COLO829 (cell line): ENCODE results near the gene MRPL36.
A peak's percentile ranks its signal among the peaks of the same experiment; 100 is the strongest.
"Not testable (repeated sequence)": the region's sequence is repeated elsewhere in the genome, so short reads cannot be mapped to it uniquely, and the experiment has no call there.

Experiments used
- DNase-seq: peaks from one replicate; pipeline ENCODE4 v3.0.0; 2012; ENCODE audit warnings: low spot score

The MRPL36 gene

GRCh38 chr5:1815071-1815786, 15.6 kb upstream of the MRPL36 start:
- no peak for DNase-seq

- DNase-seq: no peak
Observed at GRCh38 chr5:1814183-1815020, 14.8 kb upstream of the MRPL36 start.

GRCh38 chr5:1810581-1811101, 11.0 kb upstream of the MRPL36 start:
- DNase-seq: no peak

DNA sequence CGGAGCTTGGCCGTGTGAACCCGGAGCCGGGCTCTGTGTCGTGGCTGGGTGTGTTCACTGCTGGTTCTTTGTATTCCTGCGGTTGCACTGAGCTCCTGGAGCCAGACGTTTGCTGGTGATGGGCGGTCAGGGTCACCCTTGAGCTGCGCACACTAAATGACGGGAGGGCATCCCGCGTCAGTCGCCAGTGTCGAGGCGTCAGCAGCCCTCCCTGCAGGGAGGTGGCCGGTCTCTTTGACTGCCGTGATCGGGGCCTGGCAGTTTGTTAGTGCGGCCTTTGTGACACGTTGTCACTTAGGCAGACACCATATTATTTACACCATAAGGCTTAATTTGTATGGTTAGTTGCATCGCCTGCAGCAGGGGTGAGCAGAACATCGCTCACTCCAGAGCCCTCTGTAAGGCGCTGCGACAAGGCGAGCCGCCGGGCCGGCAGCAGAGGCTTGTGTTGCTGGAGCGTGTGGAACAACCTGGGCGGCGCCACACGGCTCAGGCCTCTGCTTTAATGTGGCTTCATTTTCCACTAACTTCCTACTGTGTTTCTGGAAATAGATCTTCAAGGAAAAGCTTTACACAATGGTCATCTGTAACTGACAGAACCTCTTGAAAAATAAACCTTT, 9.9 kb upstream of the MRPL36 start:
- no peak for DNase-seq

- DNase-seq: peak; percentile 21
Observed at GRCh38 chr5:1808439-1808838, 8.8 kb upstream of the MRPL36 start.

- DNase-seq: no peak
Observed at GRCh38 chr5:1807451-1808185, 8.0 kb upstream of the MRPL36 start.

DNA sequence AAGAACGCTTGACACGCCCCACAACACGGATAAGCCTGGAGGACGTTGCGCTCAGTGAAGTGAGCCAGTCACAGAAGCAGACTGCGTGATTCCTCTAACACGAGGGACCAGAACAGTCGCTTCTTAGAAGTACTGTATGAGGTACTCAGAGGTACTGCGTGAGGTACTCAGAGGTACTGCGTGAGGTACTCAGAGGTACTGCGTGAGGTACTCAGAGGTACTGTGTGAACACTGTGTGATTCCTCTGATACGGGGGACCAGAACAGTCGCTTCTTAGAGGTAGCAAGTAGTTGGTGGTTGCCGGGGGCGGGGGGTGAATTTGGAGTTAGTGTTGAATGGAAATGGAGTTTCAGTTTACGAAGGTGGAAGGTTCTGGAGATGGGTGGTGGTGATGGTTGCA, 7.3 kb upstream of the MRPL36 start:
- no peak for DNase-seq

DNA sequence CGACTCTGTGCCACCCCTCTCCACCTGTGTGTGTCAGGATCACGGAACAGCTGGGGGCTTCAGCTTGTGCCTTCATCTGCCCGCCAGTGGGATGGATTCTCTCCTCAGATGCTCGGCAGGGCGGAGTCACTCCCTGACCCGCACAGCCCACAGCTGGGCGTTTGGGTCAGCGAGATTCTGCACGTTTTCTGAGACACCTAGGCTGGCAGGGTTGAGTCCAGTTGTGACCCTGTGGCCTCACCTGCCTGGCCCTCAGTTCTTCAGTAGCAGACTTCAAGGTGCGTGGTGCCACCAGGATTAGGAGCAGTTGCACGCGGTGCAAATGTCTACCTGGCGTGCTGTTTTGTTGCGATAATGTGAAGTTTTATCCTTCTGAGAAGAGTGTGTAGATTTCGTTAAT, 6.6 kb upstream of the MRPL36 start:
- DNase-seq: no peak

DNA sequence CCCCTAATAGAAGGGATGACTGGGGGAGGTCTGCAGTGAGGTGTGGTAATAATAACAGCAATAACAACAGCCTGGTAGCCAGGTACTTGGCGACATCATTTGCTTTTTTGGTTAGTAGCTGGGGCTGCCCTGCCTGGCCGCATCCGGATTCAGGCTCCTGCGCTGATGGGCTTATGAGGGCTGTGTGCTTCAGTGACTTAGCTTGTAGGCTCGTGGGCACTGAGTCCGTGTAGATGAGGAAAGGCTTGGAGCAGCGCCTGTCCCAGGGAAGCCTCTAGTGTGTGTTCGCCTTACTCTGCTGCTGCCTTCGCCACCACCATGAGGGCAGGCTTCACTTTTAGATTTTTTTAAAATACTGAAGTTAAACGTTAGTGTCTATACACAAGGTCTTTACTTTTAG, 6.1 kb upstream of the MRPL36 start:
- no peak for DNase-seq

DNA sequence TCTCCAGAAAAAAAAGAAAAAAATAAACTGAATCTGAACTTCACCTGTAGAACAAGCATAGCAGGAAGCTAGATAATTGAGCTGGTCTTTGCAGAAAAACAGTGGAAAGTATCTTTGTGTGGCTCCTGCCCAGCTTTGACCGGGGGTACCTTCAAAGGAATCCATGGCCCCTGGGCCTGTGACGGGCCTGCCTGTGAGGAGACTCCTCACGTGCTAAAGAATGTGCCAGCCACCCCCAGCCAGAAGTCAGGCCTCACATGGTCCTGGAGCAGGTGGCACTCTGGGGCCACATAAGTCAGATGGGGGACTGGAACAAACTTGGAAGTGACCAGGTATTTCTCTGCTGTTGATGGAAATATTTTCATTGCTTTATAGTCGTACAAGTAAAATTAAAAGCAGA, 5.7 kb upstream of the MRPL36 start:
- no peak for DNase-seq

GRCh38 chr5:1804001-1804690, 4.5 kb upstream of the MRPL36 start:
- no peak for DNase-seq

- no peak for DNase-seq
Observed at GRCh38 chr5:1803192-1803591, 3.6 kb upstream of the MRPL36 start.

- no peak for DNase-seq
Observed at GRCh38 chr5:1801967-1802295, 2.3 kb upstream of the MRPL36 start.

- peak; percentile 46 for DNase-seq
Observed at GRCh38 chr5:1801222-1801966, 1.8 kb upstream of the MRPL36 start, which contains the start of gene NDUFS6. NDUFS6 (plus strand) TSS chr5:1801407; CDS start chr5:1801418, 11 bp downstream.

DNA sequence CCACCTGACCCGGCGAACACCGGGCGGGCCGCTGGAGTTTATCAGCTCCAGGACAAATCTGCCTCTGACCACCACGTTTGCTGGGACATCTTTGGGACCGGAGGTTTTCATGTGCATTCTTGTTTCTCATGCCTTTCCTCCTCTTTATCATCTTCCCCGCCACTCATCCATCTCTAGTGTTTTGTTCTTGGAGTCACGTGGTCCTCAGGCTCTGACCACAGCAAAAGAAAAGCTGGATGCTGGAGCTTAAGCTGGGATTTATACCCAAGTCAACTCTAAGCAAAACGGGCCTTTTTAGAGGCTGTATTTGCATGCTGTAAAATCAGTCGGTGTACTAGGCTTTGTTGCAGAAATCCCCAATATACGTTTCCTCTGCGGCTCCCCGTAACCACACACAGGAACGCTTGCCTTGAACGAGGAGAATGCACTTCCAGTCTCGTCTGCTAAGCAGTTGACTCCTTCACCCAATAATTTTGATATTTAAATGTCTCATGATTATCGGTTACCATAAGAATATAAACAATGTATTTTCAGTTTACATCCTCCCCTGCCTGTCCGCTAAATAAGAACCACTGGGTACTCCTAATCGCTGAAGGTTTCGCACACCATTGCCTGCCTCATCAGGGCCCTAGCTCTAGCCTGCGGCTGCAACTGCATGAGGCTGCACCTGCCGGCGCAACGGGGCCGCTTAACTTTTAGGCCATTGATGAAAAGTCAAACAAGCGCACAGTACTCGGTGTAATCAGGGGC, 1.0 kb upstream of the MRPL36 start:
- DNase-seq: no peak

GRCh38 chr5:1799110-1799601, 481 bp downstream of the MRPL36 start:
- DNase-seq: no peak

DNA sequence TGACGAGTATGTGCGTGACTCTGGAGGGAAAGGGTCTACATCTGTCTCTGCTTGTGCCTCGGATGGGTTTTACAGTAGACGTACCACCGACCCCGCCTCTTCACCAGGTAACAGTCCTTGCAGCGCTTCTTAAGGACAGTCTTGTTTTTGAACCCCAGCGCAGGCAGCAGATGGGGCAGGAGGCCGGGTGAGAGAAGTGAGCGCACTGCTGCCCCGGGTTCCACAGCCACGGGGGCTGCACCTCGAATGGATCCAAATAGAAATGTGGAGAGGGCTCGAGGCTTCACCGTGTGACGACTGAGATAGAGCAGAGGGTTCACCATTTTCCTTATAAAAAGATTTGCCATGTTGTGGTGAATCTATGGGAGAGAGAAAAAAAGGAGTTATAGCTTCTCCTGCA, 1.0 kb downstream of the MRPL36 start:
- not testable (repeated sequence) for DNase-seq

DNA sequence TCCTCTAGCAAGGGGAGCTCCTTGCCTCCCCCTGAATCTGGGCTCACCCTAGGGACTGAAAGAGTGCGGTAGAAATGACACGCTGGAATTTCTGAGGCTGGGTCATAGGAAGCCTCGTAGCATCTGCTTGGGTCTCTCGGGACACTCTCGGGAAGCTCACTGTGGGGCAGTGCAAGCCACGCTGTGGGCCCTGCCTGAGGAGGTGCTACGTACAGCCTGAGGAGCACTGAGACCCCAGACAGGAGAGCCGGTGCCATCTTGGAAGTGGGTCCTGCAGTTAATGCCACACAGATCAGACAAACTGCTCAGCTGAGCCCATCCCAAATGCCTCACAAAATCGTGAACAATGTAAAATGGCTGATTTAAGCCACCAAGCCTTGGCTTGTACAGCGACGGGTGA, 1.8 kb downstream of the MRPL36 start:
- DNase-seq: no peak

DNA sequence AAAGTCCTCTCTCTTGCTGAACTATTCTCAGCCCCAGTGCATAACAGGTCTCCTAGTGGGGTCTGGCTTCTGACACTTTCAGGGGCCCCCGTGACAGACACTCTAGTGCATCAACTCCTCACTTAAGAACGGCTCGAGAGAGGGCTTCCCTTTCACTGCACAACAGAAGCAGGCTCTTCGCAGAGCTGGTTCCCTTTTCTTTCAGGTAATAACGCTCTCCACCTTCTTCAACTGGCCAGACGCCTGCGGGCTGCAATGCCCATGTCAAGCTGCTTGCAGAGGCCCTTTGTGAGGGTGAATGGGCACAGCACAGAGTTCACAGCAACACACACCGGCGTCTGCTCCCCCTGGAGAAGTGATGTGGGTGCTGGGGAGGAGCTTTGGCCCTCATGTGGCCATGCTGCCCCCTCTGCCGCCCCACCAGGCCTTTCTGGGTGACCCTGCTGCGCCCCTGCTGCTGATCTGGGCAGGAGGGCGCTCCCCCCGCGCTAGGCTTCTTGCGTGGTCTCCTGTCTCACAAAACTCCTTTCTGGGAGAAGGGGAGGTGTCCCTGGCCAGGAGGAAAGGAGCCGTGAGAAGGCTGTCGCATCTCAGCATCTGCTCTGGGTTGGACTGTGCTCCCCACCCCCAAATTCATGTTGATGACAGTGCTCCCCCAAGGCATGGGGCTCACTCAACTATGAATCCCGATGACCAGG, 2.4 kb downstream of the MRPL36 start:
- no peak for DNase-seq
